Measurements from ENCODE around the gene CDYL2. TPM values are rescaled to one million over a fixed set of nuclear protein-coding genes. Genes with fewer than 3 reads are reported as not detected.
"Not testable (repeated sequence)": the region's sequence is repeated elsewhere in the genome, so short reads cannot be mapped to it uniquely, and the experiment has no call there.

Gene CDYL2
- total RNA-seq, 2 donors from 2014 or later: 35.9 to 44.3 TPM

- H3K4me3 Mint-ChIP-seq: peak overlapping the region; percentile 91 to 97
- peaks cover 6 to 8% of the 10 kb centered on the region in 2 donors for H3K36me3 Mint-ChIP-seq (ENCODE audit: insufficient read depth in 2 of 2)
- DNase-seq (peak; percentile 59 to 60), ATAC-seq (replicated peaks in 1 of 2) (peak; percentile 8 to 14)
- no peaks in the 10 kb centered on the region for H3K27me3 Mint-ChIP-seq (ENCODE audit: low read depth)
- H3K27ac Mint-ChIP-seq: no peak overlapping the region
- peaks cover 43% of the 10 kb centered on the region for H3K4me1 Mint-ChIP-seq (ENCODE audit: low read depth)
- peaks cover 1 to 3% of the 10 kb centered on the region in 2 donors for H3K9me3 Mint-ChIP-seq
These were observed 901 bp downstream of the CDYL2 start for GRCh38 chr16:80803339-80804055.

- H3K4me1 Mint-ChIP-seq (ENCODE audit: low read depth): peaks cover 43% of the 10 kb centered on the region
These were observed 1.5 kb downstream of the CDYL2 start for GRCh38 chr16:80802902-80803301.

GRCh38 chr16:80802138-80802537 lies 2.3 kb downstream of the CDYL2 start:
- H3K9me3 Mint-ChIP-seq: no peaks in the 10 kb centered on the region
- H3K27me3 Mint-ChIP-seq (ENCODE audit: low read depth): no peaks in the 10 kb centered on the region
- peak overlapping the region; percentile 13 for H3K27ac Mint-ChIP-seq
- H3K4me3 Mint-ChIP-seq: peak overlapping the region; percentile 55 to 68
- H3K4me1 Mint-ChIP-seq (ENCODE audit: low read depth): peaks cover 38% of the 10 kb centered on the region
- DNase-seq (peak in 1 of 2 donors; percentile 26), ATAC-seq (replicated peaks in 1 of 2) (peak; percentile 37 to 52)
- H3K36me3 Mint-ChIP-seq (ENCODE audit: insufficient read depth in 2 of 2): peaks cover 4 to 8% of the 10 kb centered on the region in 2 donors

More at GRCh38 chr16:80802902-80803301, 1.5 kb downstream of the CDYL2 start:
- Mint-ChIP-seq H3K27ac (peak overlapping the region; percentile 13), H3K36me3 (ENCODE audit: insufficient read depth in 2 of 2) (peaks cover 6 to 8% of the 10 kb centered on the region in 2 donors), H3K4me3 (peak overlapping the region; percentile 55 to 68), H3K27me3 (ENCODE audit: low read depth) (no peaks in the 10 kb centered on the region), H3K9me3 (peaks cover 1 to 3% of the 10 kb centered on the region in 2 donors)
- no peak for ATAC-seq (replicated peaks in 1 of 2)
- DNase-seq: peak in 1 of 2 donors; percentile 10

GRCh38 chr16:80794071-80794470 lies 10.3 kb downstream of the CDYL2 start:
- Mint-ChIP-seq H3K4me1 (ENCODE audit: low read depth) (no peaks in the 10 kb centered on the region), H3K27me3 (ENCODE audit: low read depth) (no peaks in the 10 kb centered on the region), H3K4me3 (no peak overlapping the region), H3K9me3 (peaks cover 5 to 7% of the 10 kb centered on the region in 2 donors), H3K27ac (no peak overlapping the region), H3K36me3 (ENCODE audit: insufficient read depth in 2 of 2) (no peaks in the 10 kb centered on the region)
- ATAC-seq (replicated peaks in 1 of 2) (no peak), DNase-seq (no peak)

GRCh38 chr16:80792031-80792430 lies 12.4 kb downstream of the CDYL2 start:
- H3K4me3 Mint-ChIP-seq: no peak overlapping the region
- peaks cover 5% of the 10 kb centered on the region for H3K4me1 Mint-ChIP-seq (ENCODE audit: low read depth)

GRCh38 chr16:80791411-80791810 lies 13.0 kb downstream of the CDYL2 start:
- DNase-seq (no peak), ATAC-seq (replicated peaks in 1 of 2) (no peak)
- Mint-ChIP-seq H3K4me1 (ENCODE audit: low read depth) (peaks cover 5% of the 10 kb centered on the region), H3K27ac (no peak overlapping the region), H3K9me3 (peaks cover 3% of the 10 kb centered on the region in 2 donors), H3K36me3 (ENCODE audit: insufficient read depth in 2 of 2) (peaks cover 0 to 2% of the 10 kb centered on the region in 2 donors), H3K4me3 (no peak overlapping the region), H3K27me3 (ENCODE audit: low read depth) (no peaks in the 10 kb centered on the region)

More at GRCh38 chr16:80792031-80792430, 12.4 kb downstream of the CDYL2 start:
- H3K9me3 Mint-ChIP-seq: peaks cover 5 to 7% of the 10 kb centered on the region in 2 donors
- no peak overlapping the region for H3K27ac Mint-ChIP-seq
- no peak for ATAC-seq (replicated peaks in 1 of 2)
- no peak for DNase-seq
- no peaks in the 10 kb centered on the region for H3K36me3 Mint-ChIP-seq (ENCODE audit: insufficient read depth in 2 of 2)
- H3K27me3 Mint-ChIP-seq (ENCODE audit: low read depth): no peaks in the 10 kb centered on the region

DNA sequence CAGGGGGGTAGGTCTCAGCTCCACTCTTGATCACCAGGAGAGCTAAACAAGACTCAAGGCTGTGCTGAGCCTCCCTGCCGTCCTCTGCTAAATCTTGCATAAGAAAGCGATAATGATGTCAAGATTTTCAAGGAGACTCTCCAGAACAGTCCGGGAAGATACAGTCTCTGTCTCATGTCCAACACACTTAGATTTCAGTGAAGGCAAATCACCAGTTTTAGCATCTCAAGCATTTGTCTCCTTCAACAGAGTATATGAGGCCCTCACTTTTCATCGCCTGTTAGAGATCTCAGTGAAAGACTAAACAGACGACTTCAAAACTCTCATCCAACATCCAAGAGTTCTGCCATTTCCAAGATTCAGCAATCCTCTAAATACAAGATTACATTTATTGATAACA lies 13.6 kb downstream of the CDYL2 start:
- peaks cover 5% of the 10 kb centered on the region in 2 donors for H3K9me3 Mint-ChIP-seq
- no peak overlapping the region for H3K4me3 Mint-ChIP-seq
- H3K36me3 Mint-ChIP-seq (ENCODE audit: insufficient read depth in 2 of 2): peaks cover 0 to 4% of the 10 kb centered on the region in 2 donors
- no peak for ATAC-seq (replicated peaks in 1 of 2)
- no peak overlapping the region for H3K27ac Mint-ChIP-seq
- H3K27me3 Mint-ChIP-seq (ENCODE audit: low read depth): no peaks in the 10 kb centered on the region
- DNase-seq: no peak
- peaks cover 5% of the 10 kb centered on the region for H3K4me1 Mint-ChIP-seq (ENCODE audit: low read depth)

DNA sequence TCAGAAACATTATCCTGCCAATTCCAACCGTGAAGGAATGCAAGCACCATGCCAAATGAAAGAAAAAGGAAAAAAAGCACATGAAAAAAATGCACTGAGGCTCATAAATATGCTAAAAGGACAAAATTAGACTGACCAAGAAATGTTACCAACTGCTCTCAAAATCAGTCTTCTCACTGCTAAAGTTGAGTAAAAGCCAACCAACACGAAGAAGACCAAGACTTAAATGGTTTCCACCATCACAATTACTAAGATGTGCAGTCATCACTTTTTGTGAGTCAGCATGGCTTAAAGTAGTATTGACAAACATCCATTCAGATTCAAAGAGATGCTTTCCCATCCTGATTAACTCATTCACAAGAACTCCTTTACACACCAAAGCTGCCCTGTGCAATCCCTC lies 16.4 kb downstream of the CDYL2 start:
- peaks cover 9 to 10% of the 10 kb centered on the region in 2 donors for H3K9me3 Mint-ChIP-seq
- DNase-seq (no peak), ATAC-seq (replicated peaks in 1 of 2) (peak; percentile 51 to 88)
- H3K36me3 Mint-ChIP-seq (ENCODE audit: insufficient read depth in 2 of 2): peaks cover 4 to 10% of the 10 kb centered on the region in 2 donors
- no peaks in the 10 kb centered on the region for H3K27me3 Mint-ChIP-seq (ENCODE audit: low read depth)
- H3K27ac Mint-ChIP-seq: no peak overlapping the region
- no peak overlapping the region for H3K4me3 Mint-ChIP-seq
- peaks cover 5% of the 10 kb centered on the region for H3K4me1 Mint-ChIP-seq (ENCODE audit: low read depth)

GRCh38 chr16:80786561-80786960 lies 17.8 kb downstream of the CDYL2 start:
- H3K27ac Mint-ChIP-seq; H3K27me3 Mint-ChIP-seq (ENCODE audit: low read depth); DNase-seq; H3K4me1 Mint-ChIP-seq (ENCODE audit: low read depth); H3K4me3 Mint-ChIP-seq; ATAC-seq (replicated peaks in 1 of 2): not testable (repeated sequence)
- Mint-ChIP-seq H3K36me3 (ENCODE audit: insufficient read depth in 2 of 2) (peaks cover 11 to 14% of the 10 kb centered on the region in 2 donors), H3K9me3 (peaks cover 6 to 15% of the 10 kb centered on the region in 2 donors)

GRCh38 chr16:80784951-80785350 lies 19.4 kb downstream of the CDYL2 start:
- Mint-ChIP-seq H3K27me3 (ENCODE audit: low read depth) (no peaks in the 10 kb centered on the region), H3K36me3 (ENCODE audit: insufficient read depth in 2 of 2) (peaks cover 18 to 20% of the 10 kb centered on the region in 2 donors), H3K4me1 (ENCODE audit: low read depth) (peaks cover 5% of the 10 kb centered on the region), H3K9me3 (peaks cover 6 to 19% of the 10 kb centered on the region in 2 donors), H3K4me3 (no peak overlapping the region), H3K27ac (no peak overlapping the region)
- ATAC-seq (replicated peaks in 1 of 2): no peak
- DNase-seq: no peak

DNA sequence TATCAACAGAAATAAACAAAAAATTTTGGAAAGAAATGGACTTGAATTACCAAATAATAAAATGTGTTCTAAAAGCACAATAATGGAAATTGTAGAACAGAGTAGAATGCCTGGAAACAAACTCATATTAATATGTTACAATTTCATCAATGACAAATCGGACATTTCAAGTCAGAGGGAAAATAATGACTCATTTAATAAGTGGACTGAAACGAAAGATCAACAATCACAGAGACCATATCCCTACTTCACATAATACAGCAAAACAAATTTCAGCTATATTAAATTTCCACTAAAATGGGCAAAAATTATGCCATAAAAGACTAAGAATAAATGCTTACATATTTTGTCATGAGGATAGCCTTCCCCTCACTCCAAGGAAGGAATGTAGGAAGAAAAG lies 25.7 kb downstream of the CDYL2 start:
- H3K4me3 Mint-ChIP-seq: no peak overlapping the region
- H3K4me1 Mint-ChIP-seq (ENCODE audit: low read depth): no peaks in the 10 kb centered on the region
- no peak overlapping the region for H3K27ac Mint-ChIP-seq
- H3K9me3 Mint-ChIP-seq: peaks cover 0 to 9% of the 10 kb centered on the region in 2 donors
- DNase-seq (no peak), ATAC-seq (replicated peaks in 1 of 2) (no peak)
- peaks cover 10 to 14% of the 10 kb centered on the region in 2 donors for H3K36me3 Mint-ChIP-seq (ENCODE audit: insufficient read depth in 2 of 2)
- no peaks in the 10 kb centered on the region for H3K27me3 Mint-ChIP-seq (ENCODE audit: low read depth)

GRCh38 chr16:80776856-80777255 lies 27.5 kb downstream of the CDYL2 start:
- ATAC-seq (replicated peaks in 1 of 2) (no peak), DNase-seq (no peak)
- Mint-ChIP-seq H3K36me3 (ENCODE audit: insufficient read depth in 2 of 2) (peaks cover 6 to 11% of the 10 kb centered on the region in 2 donors), H3K27me3 (ENCODE audit: low read depth) (no peaks in the 10 kb centered on the region), H3K27ac (no peak overlapping the region), H3K9me3 (peaks cover 0 to 4% of the 10 kb centered on the region in 2 donors), H3K4me1 (ENCODE audit: low read depth) (no peaks in the 10 kb centered on the region), H3K4me3 (no peak overlapping the region)

GRCh38 chr16:80775450-80775849 lies 28.9 kb downstream of the CDYL2 start:
- H3K9me3 Mint-ChIP-seq: peaks cover 0 to 4% of the 10 kb centered on the region in 2 donors
- no peaks in the 10 kb centered on the region for H3K27me3 Mint-ChIP-seq (ENCODE audit: low read depth)
- H3K36me3 Mint-ChIP-seq (ENCODE audit: insufficient read depth in 2 of 2): peaks cover 1 to 5% of the 10 kb centered on the region in 2 donors
- no peak overlapping the region for H3K4me3 Mint-ChIP-seq
- no peak overlapping the region for H3K27ac Mint-ChIP-seq
- ATAC-seq (replicated peaks in 1 of 2) (no peak), DNase-seq (no peak)
- no peaks in the 10 kb centered on the region for H3K4me1 Mint-ChIP-seq (ENCODE audit: low read depth)

All from activated T-cell treated with anti-CD3 and anti-CD28 coated beads, Interleukin-2, amount 50 U/mL, for 72 hours (primary cell).